ENCODE measurements around the gene GSN. TPM values are rescaled to one million over a fixed set of nuclear protein-coding genes. Genes with fewer than 3 reads are reported as not detected.

The GSN gene
- total and polyA plus RNA-seq, 9 of the 15 experiments (the other 6 are each of a cell fraction or from before 2014, with no cell fraction given): 0.39 to 16.6 (median 8.2) TPM

DNA sequence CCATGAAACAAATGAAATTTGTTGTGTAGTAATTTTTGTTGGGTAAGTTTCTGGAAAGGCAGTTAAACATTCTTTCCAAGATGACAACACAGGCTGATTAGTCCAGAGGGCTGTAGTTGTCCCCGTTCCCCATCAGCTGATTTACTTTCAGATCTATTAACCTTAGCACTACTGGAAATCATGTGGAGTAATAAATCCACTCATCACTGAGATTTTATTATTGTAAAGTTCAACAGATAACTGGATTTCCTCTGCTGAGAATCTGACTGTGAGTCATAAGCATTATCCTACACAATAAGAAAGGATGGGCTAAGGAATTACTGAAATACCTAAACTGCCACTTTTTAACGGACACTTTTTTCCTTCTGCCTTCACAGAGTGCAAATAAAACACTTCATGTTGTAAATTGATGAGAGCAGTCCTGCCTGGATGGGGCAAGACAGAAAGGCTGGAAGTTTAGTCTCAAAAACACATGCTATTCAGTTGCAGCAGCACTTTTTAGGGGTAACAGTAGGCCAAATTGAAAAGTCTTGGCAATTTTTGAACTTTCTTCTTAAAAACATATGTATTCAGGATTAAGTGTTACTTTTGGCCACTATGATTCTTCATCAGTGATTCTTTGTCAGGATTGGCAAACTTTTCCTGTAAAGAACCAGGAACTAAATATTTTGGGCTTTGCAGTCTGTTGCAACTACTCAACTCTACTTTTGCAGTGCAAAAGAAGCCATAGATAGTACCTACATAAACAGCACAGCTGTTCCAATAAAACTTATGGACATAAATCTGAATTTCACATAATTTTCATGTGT, 95.1 kb downstream of the GSN start (continued):
- peak; percentile 69 to 83; a peak in 3 of 4 replicates for TF ChIP-seq KDM1A (IDR thresholded peaks at IDR 0.05)

DNA sequence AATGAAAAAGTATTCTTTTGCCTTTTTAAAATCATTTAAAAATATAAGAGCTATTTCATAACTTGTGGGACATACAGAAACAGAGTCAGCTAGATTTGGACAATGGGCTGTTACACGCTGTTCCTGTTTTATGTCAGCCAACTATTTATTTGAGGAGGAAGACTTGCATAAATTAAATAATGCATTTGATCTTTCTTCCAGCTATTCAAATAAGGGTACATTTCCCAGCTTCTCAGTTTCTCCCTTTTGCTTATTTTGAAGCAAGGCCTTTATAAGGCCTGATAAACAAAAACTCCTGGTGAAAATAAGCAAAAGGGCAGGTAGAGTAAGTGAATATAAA, 95.6 kb downstream of the GSN start:
- H3K4me1 ChIP-seq (replicated peaks in 1 of 2; ENCODE audit: control insufficient read depth in 2 of 2, insufficient read depth in 2 of 2, low read length in 2 of 2): peaks cover 4 to 6% of the 10 kb centered on the region in 2 experiments; a peak in 4 of 5 replicates
- no peak overlapping the region for H3K4me2 ChIP-seq (ENCODE audit: insufficient read depth, low read length)
- H3K9ac ChIP-seq (ENCODE audit: insufficient read depth in 1 of 2, low read depth in 2 of 2, low read length in 2 of 2): no peak overlapping the region

More for the DNA sequence above, 95.6 kb downstream of the GSN start:
- ChIA-PET CTCF (ENCODE audit: low intra/inter-chr PET ratio) (no interaction called here), POLR2A (interaction anchor here (0.7 to 1.7 kb wide), 4 partner anchors 9 to 458 kb away, joined by 3 to 6 read pairs (median 4); no protein-coding TSS in a partner anchor)
- DNase-seq (ENCODE audit: extremely low read depth in 1 of 4, low spot score in 3 of 4): no peak
- H3K27ac ChIP-seq (ENCODE audit: extremely low read depth, low read depth, low read length): no peak overlapping the region
- H3K27me3 ChIP-seq (ENCODE audit: control insufficient read depth in 2 of 2, insufficient read depth in 2 of 2, low read length in 2 of 2): no peaks in the 10 kb centered on the region
- no peak overlapping the region for H2AFZ ChIP-seq (ENCODE audit: low read depth, low read length)
- 94% methylated on average over 1 of the region's 1 CpG for WGBS (ENCODE audit: insufficient coverage, low coverage, missing lambda C conversion rate)
- TF ChIP-seq SREBF1 (IDR thresholded peaks at IDR 0.05; ENCODE audit: borderline replicate concordance, low read depth, low read length) (no peak), FOXA3 (CRISPR knock-in tag; conservative IDR thresholded peaks at IDR 0.05 in 1 of 2, IDR thresholded peaks at IDR 0.05 in 1 of 2) (no peak), SRSF7 (optimal IDR thresholded peaks at IDR 0.05; ENCODE audit: low read depth, low read length) (no peak), ZNF668 (CRISPR knock-in tag; IDR thresholded peaks at IDR 0.05) (no peak), HEY1 (CRISPR knock-in tag; IDR thresholded peaks at IDR 0.05; ENCODE audit: borderline replicate concordance) (no peak), ZFP1 (CRISPR knock-in tag; IDR thresholded peaks at IDR 0.05) (no peak)
- TF ChIP-seq, protein P1, sequence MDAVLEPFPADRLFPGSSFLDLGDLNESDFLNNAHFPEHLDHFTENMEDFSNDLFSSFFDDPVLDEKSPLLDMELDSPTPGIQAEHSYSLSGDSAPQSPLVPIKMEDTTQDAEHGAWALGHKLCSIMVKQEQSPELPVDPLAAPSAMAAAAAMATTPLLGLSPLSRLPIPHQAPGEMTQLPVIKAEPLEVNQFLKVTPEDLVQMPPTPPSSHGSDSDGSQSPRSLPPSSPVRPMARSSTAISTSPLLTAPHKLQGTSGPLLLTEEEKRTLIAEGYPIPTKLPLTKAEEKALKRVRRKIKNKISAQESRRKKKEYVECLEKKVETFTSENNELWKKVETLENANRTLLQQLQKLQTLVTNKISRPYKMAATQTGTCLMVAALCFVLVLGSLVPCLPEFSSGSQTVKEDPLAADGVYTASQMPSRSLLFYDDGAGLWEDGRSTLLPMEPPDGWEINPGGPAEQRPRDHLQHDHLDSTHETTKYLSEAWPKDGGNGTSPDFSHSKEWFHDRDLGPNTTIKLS (IDR thresholded peaks at IDR 0.05; ENCODE audit: borderline replicate concordance, low read depth): no peak
- TF ChIP-seq, protein P2, sequence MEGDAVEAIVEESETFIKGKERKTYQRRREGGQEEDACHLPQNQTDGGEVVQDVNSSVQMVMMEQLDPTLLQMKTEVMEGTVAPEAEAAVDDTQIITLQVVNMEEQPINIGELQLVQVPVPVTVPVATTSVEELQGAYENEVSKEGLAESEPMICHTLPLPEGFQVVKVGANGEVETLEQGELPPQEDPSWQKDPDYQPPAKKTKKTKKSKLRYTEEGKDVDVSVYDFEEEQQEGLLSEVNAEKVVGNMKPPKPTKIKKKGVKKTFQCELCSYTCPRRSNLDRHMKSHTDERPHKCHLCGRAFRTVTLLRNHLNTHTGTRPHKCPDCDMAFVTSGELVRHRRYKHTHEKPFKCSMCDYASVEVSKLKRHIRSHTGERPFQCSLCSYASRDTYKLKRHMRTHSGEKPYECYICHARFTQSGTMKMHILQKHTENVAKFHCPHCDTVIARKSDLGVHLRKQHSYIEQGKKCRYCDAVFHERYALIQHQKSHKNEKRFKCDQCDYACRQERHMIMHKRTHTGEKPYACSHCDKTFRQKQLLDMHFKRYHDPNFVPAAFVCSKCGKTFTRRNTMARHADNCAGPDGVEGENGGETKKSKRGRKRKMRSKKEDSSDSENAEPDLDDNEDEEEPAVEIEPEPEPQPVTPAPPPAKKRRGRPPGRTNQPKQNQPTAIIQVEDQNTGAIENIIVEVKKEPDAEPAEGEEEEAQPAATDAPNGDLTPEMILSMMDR (IDR thresholded peaks at IDR 0.05 in 2 of 3, conservative IDR thresholded peaks at IDR 0.05 in 1 of 3; ENCODE audit: insufficient read depth in 2 of 3, low read depth in 1 of 3, low read length in 3 of 3): no peak
- no peaks in the 10 kb centered on the region for H3K9me3 ChIP-seq (replicated peaks; ENCODE audit: control insufficient read depth, insufficient read depth, low read depth, low read length)
- peaks cover 7% of the 10 kb centered on the region; the same call in 1 of the 3 replicates for H3K36me3 ChIP-seq (ENCODE audit: control insufficient read depth, insufficient read depth, low read length)
- FAIRE-seq: no peak
- BruUV-seq (replicated peaks): no TSS peak
- H3K4me3 ChIP-seq: no peak overlapping the region
- intact Hi-C loops (cut with micrococcal nuclease) (no loop called here), in situ Hi-C loops (cut with MboI) (no loop called here)
- peaks cover 38% of the 10 kb centered on the region for H3K79me2 ChIP-seq (ENCODE audit: control insufficient read depth, insufficient read depth, low read length)
- ATAC-seq: no peak
- no peaks in the 10 kb centered on the region for H4K20me1 ChIP-seq (replicated peaks; ENCODE audit: control insufficient read depth, insufficient read depth, low read length)
- H3K9me1 ChIP-seq (ENCODE audit: control insufficient read depth, insufficient read depth, low read length): no peaks in the 10 kb centered on the region

All from K562 (cell line).